ENCODE data around the gene LHFPL2. TPM values are rescaled to one million over a fixed set of nuclear protein-coding genes. Genes with fewer than 3 reads are reported as not detected.

Gene LHFPL2
- total and polyA plus RNA-seq, 2 of the 4 experiments (the other 2 are of a cell fraction): 6.5 to 11.3 TPM

DNA sequence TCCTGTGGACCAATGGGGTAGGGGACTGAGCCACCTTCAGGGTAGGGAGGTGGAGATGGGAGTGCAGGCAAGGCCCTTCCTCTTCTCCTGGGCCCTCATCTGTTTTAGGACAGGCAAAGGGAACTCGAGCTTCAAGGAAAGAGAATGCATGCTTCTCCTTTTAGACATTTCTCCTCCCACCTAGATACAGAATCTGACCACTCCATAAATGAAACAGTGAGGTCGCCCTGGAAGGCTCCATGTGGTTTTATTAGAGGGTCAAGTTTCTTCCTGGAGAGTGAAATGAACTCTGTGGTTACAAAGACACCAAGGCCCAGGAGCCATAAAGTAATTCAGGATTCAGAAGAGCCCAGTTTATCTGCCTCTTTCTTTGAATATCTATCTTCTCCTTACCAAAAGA is 14.9 kb downstream of the LHFPL2 start:
- no peak overlapping the region for H3K9ac ChIP-seq (ENCODE audit: low read depth, low read length)
- ATAC-seq (ENCODE audit: low read depth): peak; percentile 63
- dilution Hi-C loops (cut with HindIII; ENCODE audit: low sequenced_read_pairs, unreplicated experiment): no loop called here
- peak overlapping the region; percentile 62 for H3K4ac ChIP-seq (ENCODE audit: low read depth, low read length)
- H3K36me3 ChIP-seq (ENCODE audit: control insufficient read depth, insufficient read depth, low read length): peaks cover 36% of the 10 kb centered on the region
- H3K4me2 ChIP-seq (ENCODE audit: low read depth, low read length): peak overlapping the region; percentile 48; the same call in 1 of the 2 replicates
- H3K9me3 ChIP-seq (ENCODE audit: control insufficient read depth, insufficient read depth, low read length): no peaks in the 10 kb centered on the region
- H3K4me3 ChIP-seq (ENCODE audit: insufficient read depth, low read depth, low read length): no peak overlapping the region
- peak overlapping the region; percentile 3; the same call in 1 of the 2 replicates for H3K27ac ChIP-seq (ENCODE audit: insufficient read depth, low read length)
- no peak overlapping the region for H2BK5ac ChIP-seq (ENCODE audit: low read depth, low read length, poor library complexity, severe bottlenecking)
- peaks cover 50 to 85% of the 10 kb centered on the region in 2 experiments for H3K79me1 ChIP-seq (ENCODE audit: low read depth in 1 of 2, low read length in 2 of 2)
- DNase-seq: peak; percentile 84
- ChIA-PET CTCF (no interaction called here), POLR2A (ENCODE audit: unreplicated experiment) (no interaction called here)
- WGBS, 2 experiments (ENCODE audit: extremely low coverage in 2 of 2, insufficient read length in 1 of 2): no CpG with 5 or more reads among the region's 2 CpGs
- H2BK15ac ChIP-seq (ENCODE audit: low read depth, low read length): no peak overlapping the region; the same call in 2 of the 3 replicates
- TF ChIP-seq CEBPB (IDR thresholded peaks at IDR 0.05; ENCODE audit: low read depth, low read length): no peak
- no peak for TF ChIP-seq RFX5 (IDR thresholded peaks at IDR 0.05; ENCODE audit: low read depth, low read length)
- TF ChIP-seq, protein P1, sequence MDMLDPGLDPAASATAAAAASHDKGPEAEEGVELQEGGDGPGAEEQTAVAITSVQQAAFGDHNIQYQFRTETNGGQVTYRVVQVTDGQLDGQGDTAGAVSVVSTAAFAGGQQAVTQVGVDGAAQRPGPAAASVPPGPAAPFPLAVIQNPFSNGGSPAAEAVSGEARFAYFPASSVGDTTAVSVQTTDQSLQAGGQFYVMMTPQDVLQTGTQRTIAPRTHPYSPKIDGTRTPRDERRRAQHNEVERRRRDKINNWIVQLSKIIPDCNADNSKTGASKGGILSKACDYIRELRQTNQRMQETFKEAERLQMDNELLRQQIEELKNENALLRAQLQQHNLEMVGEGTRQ (IDR thresholded peaks at IDR 0.05; ENCODE audit: low read depth, low read length): no peak
- TF ChIP-seq FOS (IDR thresholded peaks at IDR 0.05; ENCODE audit: low read depth, low read length): no peak
- TF ChIP-seq MAZ (IDR thresholded peaks at IDR 0.05; ENCODE audit: borderline replicate concordance, low read depth, low read length): no peak
- no peak for TF ChIP-seq SMC3 (IDR thresholded peaks at IDR 0.05; ENCODE audit: low read depth, low read length)
- no peak for TF ChIP-seq CHD1 (IDR thresholded peaks at IDR 0.05; ENCODE audit: low read depth, low read length)
- TF ChIP-seq NFE2L2 (IDR thresholded peaks at IDR 0.05; ENCODE audit: low read depth, low read length): no peak
- TF ChIP-seq, protein P2, sequence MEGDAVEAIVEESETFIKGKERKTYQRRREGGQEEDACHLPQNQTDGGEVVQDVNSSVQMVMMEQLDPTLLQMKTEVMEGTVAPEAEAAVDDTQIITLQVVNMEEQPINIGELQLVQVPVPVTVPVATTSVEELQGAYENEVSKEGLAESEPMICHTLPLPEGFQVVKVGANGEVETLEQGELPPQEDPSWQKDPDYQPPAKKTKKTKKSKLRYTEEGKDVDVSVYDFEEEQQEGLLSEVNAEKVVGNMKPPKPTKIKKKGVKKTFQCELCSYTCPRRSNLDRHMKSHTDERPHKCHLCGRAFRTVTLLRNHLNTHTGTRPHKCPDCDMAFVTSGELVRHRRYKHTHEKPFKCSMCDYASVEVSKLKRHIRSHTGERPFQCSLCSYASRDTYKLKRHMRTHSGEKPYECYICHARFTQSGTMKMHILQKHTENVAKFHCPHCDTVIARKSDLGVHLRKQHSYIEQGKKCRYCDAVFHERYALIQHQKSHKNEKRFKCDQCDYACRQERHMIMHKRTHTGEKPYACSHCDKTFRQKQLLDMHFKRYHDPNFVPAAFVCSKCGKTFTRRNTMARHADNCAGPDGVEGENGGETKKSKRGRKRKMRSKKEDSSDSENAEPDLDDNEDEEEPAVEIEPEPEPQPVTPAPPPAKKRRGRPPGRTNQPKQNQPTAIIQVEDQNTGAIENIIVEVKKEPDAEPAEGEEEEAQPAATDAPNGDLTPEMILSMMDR (conservative IDR thresholded peaks at IDR 0.05; ENCODE audit: low read depth, low read length): no peak
- no peak for TF ChIP-seq MXI1 (IDR thresholded peaks at IDR 0.05; ENCODE audit: borderline replicate concordance, low read depth, low read length)
- TF ChIP-seq RAD21 (IDR thresholded peaks at IDR 0.05; ENCODE audit: low read length): no peak
- TF ChIP-seq, protein P3, sequence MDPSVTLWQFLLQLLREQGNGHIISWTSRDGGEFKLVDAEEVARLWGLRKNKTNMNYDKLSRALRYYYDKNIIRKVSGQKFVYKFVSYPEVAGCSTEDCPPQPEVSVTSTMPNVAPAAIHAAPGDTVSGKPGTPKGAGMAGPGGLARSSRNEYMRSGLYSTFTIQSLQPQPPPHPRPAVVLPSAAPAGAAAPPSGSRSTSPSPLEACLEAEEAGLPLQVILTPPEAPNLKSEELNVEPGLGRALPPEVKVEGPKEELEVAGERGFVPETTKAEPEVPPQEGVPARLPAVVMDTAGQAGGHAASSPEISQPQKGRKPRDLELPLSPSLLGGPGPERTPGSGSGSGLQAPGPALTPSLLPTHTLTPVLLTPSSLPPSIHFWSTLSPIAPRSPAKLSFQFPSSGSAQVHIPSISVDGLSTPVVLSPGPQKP (IDR thresholded peaks at IDR 0.05; ENCODE audit: borderline replicate concordance, low read depth, low read length): no peak
- no peak for TF ChIP-seq RCOR1 (IDR thresholded peaks at IDR 0.05; ENCODE audit: insufficient replicate concordance, low read length)
- TF ChIP-seq BHLHE40 (IDR thresholded peaks at IDR 0.05; ENCODE audit: low read depth, low read length): no peak
- no peak for TF ChIP-seq MAFK (IDR thresholded peaks at IDR 0.05; ENCODE audit: low read depth, low read length)
- TF ChIP-seq POLR2A (IDR thresholded peaks at IDR 0.05; ENCODE audit: low read depth, low read length): no peak
- peak overlapping the region; percentile 52; the same call in 1 of the 2 replicates for H2BK120ac ChIP-seq (ENCODE audit: low read depth, low read length)
- intact Hi-C loops (cut with micrococcal nuclease): loop anchor here (10.0 kb wide), 1 partner anchor 321 kb away; no protein-coding TSS in a partner anchor
- H4K20me1 ChIP-seq (ENCODE audit: insufficient read depth, low read length): peaks cover 36% of the 10 kb centered on the region; the same call in 1 of the 2 replicates
- in situ Hi-C loops (cut with MboI; ENCODE audit: low sequenced_read_pairs): no loop called here
- peak overlapping the region; percentile 34; the same call in 1 of the 2 replicates for H3K14ac ChIP-seq (replicated peaks; ENCODE audit: low read depth, low read length)
- no peak overlapping the region for H3K56ac ChIP-seq (ENCODE audit: extremely low read depth, insufficient read depth, low read length)
- H4K91ac ChIP-seq (ENCODE audit: insufficient read depth, low read depth, low read length): 0 out of 2 replicates have a peak overlapping the region, but pooled peaks have one; percentile 21
- H4K5ac ChIP-seq (ENCODE audit: low read depth, low read length): peak overlapping the region; percentile 27; the same call in 1 of the 2 replicates
- H3K18ac ChIP-seq (ENCODE audit: low read depth, low read length): 0 out of 2 replicates have a peak overlapping the region, but pooled peaks have one; percentile 49
- peaks cover 27% of the 10 kb centered on the region for H3K4me1 ChIP-seq (ENCODE audit: control insufficient read depth, insufficient read depth, low read length)
- H3K27me3 ChIP-seq (ENCODE audit: control insufficient read depth, insufficient read depth, low read length): no peaks in the 10 kb centered on the region
- peaks cover 27% of the 10 kb centered on the region for H3K9me1 ChIP-seq (ENCODE audit: insufficient read depth, low read length)
- no peak overlapping the region for H3K23ac ChIP-seq (ENCODE audit: low read depth, low read length)
- H2BK20ac ChIP-seq (ENCODE audit: low read depth, low read length): no peak overlapping the region
- BruUV-seq (replicated peaks): no TSS peak
- peak overlapping the region in 1 of 2 experiments; percentile 39; a peak in 1 of 4 replicates for H4K8ac ChIP-seq (ENCODE audit: low read depth in 2 of 2, low read length in 2 of 2)
- peak overlapping the region; percentile 75; the same call in 1 of the 2 replicates for H2AK5ac ChIP-seq (ENCODE audit: low read depth, low read length)
- H2AFZ ChIP-seq (replicated peaks; ENCODE audit: low read length, poor library complexity): peak overlapping the region; percentile 38
- peak overlapping the region; percentile 42 for H2AK9ac ChIP-seq (replicated peaks; ENCODE audit: low read depth, low read length, poor library complexity)

Data from IMR-90 (cell line).